ENCODE measurements around the gene KRTAP12-1.
A peak's percentile ranks its signal among the peaks of the same experiment; 100 is the strongest.

The KRTAP12-1 gene, protein sequence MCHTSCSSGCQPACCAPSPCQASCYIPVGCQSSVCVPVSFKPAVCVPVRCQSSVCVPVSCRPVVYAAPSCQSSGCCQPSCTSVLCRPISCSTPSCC

DNA sequence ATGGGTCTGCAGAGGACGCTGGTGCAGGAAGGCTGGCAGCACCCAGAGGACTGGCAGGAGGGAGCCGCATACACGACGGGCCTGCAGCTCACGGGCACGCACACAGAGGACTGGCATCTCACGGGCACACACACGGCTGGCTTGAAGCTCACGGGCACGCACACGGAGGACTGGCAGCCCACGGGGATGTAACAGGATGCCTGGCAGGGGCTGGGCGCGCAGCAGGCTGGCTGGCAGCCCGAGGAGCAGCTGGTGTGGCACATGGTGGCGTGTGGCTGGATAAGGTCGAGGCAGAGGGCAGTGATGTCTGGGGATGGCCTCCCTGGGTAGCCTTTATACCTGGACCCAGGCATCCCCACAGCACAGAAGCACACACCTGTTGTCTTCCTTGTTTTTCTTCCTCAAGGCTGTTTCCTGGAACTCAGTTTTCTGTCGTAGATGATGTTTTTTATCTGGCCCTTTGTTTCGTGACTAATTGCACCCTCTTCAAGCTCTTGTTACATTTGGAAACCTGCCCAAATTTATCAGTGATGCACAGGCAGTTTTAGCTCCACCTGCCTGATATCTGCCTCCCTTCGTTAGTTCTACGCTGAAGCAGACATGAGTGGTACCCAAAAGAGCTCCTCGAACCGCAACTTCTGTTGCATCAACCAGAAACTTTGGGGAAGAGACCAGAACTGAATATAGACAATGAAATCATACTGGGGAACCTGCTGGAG is at the start of gene KRTAP12-1:
KRTAP12-1 (minus strand) TSS at position 303 of the 719 bp plus-strand sequence; CDS start at position 263, 40 bp downstream.
- peak; percentile 91 for DNase-seq

DNA sequence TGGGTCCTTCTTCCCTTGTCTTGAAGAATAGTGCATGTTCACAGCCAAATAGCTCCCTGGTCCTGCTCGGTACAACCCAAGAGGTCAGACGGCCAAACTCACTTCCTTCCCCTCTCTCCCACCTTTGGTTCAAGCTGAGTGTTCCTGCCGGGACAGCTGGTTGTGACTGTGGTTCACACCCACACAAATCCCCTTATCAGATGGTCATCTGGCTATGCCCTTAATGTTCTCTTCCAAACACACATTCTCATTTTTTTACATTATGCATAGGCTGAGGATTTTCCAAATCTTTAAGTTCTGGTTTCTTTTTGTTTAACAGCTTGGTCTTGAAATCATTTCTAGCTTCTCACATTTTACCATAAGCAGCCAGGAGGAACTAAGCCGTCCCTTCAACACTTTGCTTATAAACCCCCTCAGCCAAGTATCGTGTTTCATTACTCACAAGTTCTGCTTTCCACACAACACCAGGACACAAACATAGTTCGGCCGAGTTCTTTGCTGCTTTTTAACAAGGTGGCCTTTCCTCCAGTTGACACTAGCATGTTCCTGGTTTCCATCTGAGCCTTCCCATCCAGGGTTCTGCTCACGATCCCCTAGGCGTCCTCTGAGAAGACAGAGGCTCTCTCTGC is 49.1 kb upstream of the KRTAP12-1 start:
- DNase-seq, result no peak

DNA sequence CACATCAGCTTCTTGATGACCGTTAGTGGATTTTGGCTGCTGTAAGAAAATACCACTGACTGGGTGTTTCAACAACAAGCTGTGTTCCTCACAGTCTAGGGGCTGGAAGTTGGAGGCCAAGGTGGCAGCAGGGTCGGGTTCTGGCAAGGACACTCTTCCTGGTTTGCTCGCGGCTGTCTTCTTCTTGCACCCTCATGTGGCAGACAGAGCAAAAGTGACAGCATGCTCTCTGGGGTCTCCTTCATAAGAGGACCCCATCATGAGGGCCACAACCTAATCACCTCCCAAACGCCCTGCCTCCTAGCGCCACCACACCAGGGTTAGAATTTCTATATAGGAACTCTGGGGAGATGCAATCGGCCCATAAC is 48.0 kb upstream of the KRTAP12-1 start:
- DNase-seq, result no peak

DNA sequence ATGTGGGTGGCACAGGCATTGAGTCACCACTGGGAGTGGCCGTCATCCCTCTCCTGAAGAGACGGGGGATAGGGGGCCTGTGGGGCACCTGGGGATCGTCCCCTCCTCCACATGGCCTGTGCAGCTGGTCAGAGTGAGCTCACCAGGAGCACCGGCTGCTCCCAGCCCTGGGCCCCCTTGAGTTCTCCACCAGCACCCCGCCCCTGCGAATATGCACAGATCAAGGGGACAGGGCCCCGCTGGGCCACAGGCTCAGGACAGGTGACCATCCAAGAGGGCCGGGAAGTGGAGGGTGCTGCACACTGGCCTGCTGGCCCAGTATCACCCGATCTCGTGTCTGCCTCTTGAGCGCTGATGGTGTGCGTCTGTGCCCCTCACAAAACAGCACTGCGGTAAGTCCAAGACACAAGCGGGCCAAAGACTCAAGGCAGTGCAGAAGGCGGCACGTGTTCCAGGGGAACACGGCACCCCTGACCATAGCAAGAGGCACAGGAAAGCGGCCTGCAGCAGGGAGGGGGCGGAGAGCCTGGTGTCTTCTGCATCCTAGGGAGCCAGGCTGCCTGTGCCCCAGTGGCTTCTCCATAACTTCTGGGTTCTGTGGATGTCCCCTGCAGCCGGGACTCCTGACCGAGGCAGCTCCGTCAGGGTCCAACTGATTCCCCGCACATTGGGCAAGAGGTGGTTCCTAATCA is 47.5 kb upstream of the KRTAP12-1 start:
- no peak for DNase-seq

DNA sequence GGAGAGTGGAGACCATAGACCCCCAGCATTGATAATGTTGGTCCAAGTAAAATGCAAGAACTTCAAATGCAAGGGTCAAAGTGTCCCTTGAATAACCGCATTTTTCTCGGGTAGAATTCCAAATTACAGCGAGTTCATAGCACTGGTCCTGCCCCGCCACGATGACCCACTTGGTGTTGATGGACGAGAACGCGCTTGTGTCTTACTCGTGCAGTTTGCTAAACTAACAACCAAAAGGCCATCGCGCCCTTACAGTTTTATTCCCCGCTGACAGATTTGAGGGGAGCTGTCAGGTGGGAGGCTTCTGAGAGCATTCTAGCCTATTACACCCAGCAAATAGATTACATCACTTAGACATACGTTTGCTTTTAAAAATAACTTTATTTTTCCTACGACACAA is 46.8 kb upstream of the KRTAP12-1 start:
- DNase-seq, result no peak

DNA sequence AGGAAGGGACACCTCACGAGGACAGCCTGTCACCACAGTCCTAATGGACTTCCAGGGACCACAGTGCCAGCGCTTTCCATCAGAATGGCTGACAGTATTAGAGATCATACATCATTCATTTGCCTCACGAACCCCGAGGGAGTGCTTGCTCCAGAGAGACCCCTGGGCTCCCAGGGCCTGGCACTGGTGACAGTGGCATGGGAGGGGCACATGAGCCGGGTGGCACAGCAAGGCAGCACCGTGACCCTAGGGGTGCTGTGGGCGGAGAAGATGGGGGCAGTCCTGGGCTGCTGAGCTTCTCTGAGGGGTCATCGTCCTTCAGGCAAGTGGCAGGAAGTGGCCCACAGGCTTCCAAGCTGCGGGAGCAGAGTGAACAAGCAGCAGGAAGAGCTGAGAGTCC is 45.8 kb upstream of the KRTAP12-1 start:
- no peak for DNase-seq

DNA sequence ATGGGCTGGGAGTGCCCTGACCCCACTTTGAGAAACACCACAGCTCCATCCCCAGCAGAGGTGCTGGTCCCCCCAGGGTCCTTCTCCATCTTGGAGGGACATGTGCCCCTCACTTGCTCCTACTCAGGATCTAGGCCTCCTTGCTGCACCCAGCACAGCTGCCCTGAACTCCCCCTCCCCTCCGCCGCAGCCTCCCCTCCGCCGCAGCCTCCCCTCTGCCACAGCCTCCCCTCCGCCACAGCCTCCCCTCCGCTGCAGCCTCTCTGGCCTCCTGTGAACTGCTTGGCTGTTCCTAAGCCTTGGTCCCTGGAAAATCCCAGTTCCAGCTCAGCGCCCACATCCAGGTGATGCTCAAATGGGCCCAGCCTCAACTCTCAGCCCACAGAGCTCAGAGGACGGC is 45.4 kb upstream of the KRTAP12-1 start:
- no peak for DNase-seq

DNA sequence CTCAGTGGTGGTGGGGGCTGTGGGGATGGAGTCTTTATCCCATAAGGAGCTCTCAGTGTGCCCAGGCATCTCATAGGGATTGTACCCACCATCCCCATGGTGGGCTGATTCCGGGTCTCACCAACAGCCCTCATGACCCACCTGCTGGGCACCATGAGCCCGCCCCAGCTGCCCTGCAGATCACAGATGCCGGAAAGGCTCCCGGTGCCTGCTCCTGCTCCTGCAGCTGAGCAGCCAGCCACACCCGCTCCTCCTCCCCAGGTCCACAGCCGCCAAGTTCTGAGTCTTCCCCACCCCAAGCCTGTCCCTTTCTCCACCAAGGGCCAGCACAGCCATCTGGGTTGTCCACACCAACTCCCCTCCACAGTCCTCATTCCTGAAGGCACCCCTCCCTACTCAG is 44.9 kb upstream of the KRTAP12-1 start:
- DNase-seq, result no peak

DNA sequence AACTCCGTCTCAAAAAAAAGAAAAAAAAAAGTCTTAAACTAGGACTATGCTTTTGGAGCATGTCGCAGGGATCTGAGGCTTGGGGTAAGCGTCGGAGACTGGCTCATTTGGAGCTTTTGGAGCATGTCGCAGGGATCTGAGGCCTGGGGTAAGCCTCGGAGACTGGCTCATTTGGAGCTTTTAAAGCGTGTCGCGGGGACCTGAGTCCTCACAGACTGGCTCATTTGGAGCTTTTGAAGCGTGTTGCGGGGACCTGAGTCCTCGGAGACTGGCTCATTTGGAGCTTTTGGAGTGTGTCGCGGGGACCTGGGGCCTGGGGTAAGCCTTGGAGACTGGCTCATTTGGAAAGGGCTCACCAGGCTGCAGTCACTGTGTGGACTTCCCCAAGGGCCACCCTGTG is 43.0 kb upstream of the KRTAP12-1 start:
- no peak for DNase-seq

DNA sequence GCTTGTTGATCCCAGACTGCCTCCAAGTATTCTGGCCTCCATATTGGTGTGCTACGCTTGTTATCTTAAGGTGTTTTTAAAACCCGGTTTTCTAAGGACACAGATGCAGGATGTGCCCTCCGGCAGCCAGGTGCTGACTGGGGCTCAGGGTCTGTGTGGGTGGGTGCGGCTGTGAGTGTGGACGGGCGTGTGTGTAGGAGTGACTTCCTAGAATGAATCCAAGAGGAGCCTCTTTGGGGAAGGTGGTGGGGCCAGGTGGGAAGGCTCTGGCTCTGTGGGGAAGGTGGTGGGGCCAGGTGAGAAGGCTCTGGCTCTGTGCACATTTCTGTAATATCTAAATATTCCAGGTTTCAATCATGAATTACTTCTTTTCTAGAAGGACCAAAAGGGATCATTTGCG is 42.2 kb upstream of the KRTAP12-1 start:
- DNase-seq, result no peak

DNA sequence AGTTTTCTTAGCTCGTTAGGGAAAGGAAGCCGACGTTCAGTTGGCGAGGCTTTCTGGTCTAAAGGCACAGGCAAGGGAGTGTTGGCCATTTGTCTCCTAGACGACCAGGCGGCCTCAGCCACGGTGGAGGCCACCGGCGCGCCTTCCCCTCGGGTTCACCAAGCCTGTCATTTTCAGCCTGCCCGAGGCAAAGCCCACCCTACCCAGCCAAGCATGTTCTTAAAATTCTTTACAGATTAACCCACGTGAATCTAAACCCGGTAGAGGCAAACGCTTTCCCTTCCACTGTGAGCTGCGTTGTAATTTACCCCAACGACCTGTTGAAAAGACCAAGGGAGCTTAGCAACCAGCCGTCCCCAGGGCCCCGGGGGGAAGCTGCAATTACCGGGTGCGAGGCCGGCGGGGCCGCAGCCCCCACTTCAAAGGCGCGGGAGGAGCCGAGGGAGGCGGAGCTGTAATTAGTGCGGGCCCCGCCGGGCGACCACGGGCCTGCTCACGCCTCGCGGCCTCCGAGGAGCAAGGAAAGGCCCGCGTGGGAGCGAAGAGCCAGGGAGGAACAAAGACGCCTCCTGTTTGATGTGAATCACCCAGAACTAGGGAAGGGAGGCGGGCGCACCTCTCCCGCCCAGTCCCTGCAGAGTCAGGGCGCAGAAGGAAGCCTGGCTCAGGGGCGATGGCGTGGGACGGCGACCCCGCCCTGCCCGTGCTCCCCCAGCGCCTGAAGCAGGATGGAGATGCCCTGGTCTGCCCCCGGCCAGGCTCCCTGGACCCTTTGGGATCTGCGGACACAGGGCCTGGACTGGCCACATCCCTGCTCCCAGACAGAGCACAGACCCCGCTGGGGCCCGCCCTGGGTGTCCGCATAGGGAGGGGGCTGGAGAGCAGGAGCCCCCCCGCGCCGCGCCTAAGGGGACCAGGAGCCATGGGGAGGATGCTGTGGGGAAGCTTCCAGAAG is 41.5 kb upstream of the KRTAP12-1 start:
- peak; percentile 93 for DNase-seq

DNA sequence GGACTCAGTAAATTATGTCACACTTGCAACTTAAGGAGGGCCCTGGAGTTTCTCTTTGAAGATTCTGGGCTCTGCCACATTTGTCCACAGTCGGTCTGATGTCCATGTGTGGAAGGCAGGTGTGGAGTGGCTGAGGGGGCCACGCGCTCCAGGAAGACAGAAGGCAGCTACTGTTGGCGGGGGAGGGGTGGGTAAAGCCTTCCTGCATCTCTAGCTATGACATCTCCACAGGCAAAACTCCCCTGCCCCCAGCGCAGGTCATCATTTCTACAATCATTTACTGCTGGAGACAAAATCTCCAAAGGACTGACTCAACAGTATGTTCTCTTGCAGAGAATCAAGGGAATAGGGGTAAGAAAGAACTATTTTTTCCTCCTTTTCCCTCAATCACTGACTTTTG is 40.8 kb upstream of the KRTAP12-1 start:
- peak; percentile 46 for DNase-seq

DNA sequence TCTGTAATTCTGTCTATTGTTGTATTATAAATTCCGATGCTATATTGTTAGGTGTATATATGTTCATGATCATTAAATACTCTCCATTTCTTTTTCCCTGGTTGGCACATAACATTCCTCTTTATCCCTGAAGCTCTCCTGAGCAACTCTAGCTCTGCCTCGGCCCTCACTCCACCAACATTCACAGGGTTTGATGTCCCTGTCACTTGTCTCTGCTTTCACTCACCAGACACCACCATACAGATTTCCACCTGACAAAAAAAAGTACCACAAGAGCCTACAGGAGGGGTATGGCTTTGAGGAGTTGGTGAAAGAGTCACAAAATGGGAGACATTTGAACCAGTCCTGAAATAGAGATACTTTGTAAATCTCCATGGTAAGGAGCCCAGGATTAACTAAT is 38.2 kb upstream of the KRTAP12-1 start:
- DNase-seq, result no peak

DNA sequence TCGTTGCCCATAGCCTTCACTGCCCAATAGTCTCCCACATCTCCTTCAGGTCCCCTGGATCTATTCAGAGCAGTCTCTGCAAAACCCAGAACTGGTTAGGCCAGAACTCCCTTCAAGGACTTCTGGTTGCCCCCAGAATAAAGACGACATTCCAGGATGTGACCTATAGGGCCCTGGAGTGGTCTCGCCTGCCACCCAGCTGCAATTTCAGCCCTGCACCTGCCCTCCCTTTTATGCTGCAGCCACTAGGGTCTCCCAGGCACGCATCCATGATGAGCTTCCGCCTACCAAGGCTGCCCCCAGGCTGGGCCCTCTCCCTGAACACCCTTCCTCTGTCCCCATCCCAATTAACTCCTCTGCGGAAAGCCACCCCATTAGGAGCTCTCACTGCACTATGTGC is 36.6 kb upstream of the KRTAP12-1 start:
- no peak for DNase-seq

DNA sequence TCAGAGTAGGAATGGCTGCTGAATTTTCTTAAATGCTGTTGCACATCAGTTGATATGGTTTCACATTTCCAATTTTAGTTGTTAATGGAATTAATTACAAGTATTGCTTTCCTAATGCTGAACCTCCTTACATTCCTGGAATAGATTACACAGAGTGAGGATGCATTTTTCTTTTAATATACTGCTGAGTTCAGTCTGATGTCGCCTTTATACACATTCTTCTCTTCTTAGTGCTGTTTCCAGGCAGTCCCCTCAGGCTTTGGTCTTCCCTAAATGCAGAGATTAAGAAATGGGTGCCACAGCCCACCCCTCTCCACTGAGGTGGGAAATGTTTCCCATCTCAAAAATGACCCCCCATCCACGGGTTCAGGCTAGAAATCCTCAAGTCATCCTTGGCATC is 36.1 kb upstream of the KRTAP12-1 start:
- DNase-seq, result no peak

DNA sequence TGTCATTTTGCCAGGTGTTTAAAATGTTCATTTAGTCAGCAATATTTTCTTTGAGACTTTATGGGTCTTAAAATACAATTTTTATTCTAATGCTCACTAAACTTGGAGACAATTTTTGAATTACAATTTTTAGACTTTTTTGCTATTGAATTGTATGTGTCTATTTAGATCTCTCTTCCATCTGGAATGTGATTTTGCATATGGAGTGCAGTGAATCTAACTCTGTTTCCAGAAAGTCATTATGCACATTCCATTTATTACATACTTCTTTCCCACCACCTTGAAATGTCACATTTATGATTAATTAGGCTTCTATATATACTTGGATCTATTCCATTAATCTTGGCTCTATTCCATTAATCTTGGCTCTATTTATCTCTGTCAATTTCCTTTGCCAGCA is 35.0 kb upstream of the KRTAP12-1 start:
- no peak for DNase-seq

DNA sequence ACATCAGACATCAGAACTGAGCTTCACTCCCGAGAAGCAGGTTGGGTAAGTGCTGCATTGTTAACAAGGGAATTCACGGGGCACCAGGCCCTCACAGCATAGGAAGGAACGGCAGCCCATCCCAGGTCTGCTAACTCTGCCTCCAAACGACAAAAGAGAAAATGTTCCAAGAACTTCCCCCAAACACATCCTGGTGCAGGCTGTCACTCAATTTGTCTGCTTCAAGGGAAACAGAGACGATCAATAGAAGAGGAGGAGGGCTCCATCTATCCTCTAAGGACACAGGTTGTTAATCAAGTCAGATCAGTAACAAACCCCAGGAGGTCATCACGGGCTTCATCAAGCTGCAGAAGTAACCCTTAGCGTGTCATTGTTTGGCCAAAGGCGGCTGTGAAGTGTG is 32.9 kb upstream of the KRTAP12-1 start:
- no peak for DNase-seq

DNA sequence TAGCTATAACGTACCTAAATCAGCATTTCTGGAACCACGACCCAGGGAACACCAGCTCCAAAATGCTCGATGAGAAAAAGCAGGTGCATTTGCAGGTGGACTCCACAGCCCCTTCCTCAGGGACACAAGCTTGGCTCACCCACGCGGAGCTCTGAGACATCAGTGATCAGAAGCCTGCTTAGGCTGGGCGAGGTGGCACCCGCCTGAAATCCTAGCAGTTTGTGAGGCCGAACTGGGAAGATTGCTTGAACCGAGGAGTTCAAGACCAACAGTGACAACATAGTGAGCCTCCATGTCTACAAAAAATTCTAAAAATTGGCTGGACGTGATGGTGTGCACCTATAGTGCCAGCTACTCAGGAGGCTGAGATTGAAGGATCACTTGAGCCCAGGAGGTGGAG is 31.9 kb upstream of the KRTAP12-1 start:
- no peak for DNase-seq

DNA sequence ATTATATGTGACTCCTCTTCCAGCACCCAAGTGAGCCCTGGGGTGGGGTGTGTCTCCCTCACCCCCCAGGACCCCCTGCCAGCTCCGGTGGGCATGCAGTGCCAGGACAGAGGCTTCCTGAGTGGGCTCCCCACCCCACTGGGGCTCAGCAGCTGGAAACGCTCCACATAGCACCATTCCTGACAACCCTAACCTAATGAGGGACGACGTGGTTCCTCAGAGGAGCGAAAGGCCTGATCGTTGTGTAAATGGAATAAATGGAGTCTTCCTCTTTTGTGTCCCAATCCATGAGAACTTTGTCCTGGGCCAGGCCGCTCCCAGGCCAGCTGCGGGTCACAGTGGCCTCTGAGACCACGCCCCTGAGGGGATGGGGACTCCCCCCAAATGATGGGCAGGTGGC is 31.2 kb upstream of the KRTAP12-1 start:
- DNase-seq, result no peak

DNA sequence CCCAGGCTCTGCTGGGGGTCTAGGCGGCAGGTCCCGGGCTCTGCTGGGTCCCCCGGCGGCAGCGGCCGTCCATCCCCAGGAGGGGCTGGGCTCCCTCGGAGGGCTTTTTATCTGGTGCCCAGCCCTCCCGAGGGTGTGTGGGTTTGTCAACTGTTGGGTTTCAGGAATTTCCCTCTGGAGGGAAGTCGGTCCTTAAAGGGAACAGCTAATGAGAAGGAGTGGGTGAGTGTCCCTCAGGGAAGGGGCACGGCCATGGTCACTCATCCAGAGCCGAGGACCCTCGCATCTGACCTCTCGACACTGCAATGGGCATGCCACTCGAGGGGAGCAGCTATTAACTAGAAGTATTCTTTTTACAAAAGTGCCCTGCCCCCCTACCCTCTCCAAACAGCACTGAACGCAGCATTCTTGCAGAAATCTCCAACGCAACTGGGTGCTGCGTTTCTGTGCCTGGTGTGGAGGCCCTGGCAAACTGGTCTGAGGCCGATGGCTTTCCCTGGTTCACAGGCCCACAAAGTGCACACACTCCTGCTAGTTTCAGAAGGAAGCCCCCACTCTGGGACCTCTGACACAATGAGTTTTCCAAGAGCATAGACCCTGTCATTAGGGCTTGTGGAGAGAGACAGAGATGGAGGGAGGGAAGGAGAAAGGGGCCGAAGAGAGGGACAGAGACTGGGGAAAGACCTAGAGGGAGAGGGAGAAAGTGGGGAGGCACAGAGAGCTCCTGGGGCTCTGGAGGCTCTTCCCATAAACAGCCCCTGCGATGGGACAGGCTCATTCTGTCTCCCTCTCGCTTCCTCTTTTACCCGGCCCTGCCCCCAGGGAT is 30.5 kb upstream of the KRTAP12-1 start:
- DNase-seq, result no peak

DNA sequence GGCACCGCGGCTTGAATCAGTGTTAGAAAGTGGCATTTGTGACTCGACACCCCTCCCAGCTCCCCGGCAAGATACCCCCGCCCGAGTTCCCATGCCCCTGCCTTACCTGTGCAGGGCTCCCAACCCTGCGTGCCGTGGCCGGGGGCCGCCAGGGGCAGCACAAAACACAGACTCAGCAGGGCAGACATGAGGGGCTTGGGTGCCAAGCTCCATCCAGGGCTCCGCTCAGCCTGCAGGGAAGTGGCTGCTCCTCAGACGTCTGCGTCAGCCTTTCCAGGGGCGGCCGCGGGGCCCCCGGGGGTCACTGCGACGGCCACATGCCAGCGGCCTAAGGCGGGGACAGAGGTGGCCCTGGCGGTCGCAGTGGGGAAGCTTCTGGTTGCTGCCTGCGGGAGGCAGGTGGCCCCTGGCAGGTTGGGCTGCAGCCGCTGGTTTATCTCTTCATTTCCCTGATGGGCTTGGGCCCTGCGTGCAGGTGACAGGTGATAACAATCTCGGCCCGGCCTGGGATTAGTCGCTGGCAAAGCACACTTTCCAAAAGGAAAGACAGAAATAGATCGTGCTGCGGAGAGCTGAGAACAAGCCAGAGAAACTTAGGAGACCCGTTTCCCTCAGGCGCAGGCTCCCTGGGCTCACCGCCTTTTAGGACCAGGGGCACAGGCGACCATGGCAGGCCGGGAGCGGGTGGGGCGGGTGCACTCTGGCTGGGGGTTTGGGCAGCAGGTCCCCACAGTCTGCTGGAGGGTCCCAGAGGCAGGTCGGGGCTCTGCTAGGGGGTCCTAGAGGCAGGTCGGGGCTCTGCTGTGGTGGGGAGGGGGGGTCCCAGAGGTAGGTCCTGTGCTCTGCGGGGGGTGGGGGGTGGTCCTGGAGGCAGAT is 29.6 kb upstream of the KRTAP12-1 start, which contains the start of gene TSPEAR:
TSPEAR (minus strand) TSS at position 246 of the 876 bp plus-strand sequence; CDS start at position 188, 58 bp downstream.
- peak; percentile 53 for DNase-seq

Data from NCI-H1436 (cell line).